CD4-positive, alpha-beta T cell treated with Interleukin-1 beta for 1 hour (primary cell): ENCODE measurements around the gene KRTAP19-8.

Experiments used
- DNase-seq, 2 donors: peaks; one replicate each; pipeline ENCODE4 v3.0.0-alpha.2; 2020 to 2022

The KRTAP19-8 gene, protein sequence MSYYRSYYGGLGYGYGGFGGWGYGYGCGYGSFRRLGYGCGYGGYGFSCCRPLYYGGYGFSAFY

DNA sequence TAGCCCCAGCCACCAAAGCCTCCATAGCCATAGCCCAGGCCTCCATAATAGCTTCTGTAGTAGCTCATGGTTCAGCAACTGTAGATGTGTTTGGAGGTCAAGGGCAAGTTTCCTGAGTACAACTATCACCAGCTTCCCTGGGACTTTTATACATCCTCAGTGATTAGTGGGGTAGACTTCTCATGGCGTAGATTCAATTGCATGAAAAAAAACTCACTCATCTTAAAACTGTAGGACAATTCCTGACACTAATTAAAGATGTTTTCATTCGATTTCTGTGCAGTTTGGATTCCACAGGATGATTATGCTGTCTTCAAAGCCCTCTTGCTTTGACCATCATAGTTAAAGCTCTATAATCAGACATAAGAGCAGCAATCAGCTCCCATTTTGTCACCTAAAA, at the start of gene KRTAP19-8:
TSS of gene KRTAP19-8 (minus strand) at position 101 of the 400 bp plus-strand sequence. CDS start at position 68, 33 bp downstream.
- DNase-seq, result no peak

DNA sequence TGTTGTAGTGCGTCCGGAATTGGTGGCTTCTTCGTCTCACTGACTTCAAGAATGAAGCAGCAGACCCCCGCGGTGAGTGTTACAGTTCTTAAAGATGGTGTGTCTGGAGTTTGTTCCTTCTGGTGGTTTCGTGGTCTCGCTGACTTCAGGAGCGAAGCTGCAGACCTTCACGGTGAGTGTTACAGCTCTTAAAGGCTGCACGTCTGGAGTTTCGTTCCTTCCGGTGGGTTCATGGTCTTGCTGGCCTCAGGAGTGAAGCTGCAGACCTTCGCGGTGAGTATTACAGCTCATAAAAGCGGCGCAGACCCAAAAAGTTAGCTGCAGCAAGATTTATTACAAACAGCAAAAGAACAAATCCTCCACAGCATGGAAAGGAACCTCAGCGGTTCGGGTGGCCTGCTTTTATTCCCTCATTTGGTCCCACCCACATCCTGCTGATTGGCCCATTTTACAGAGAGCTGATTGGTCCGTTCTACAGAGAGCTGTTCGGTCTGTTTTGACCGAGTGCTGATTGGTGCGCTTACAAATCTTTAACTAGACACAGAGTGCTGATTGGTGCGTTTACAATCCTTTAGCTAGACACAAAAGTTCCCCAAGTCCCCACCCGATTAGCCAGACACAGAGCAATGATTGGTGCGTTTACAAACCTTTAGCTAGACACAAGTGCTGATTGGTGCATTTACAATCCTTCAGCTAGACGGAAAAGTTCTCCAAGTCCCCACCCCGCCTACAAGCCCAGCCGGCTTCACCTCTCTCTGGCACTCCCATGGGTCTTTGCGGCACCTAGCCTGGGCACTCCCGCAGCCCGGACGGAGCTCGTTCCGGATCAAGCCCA, 49.6 kb upstream of the KRTAP19-8 start:
- no peak for DNase-seq

DNA sequence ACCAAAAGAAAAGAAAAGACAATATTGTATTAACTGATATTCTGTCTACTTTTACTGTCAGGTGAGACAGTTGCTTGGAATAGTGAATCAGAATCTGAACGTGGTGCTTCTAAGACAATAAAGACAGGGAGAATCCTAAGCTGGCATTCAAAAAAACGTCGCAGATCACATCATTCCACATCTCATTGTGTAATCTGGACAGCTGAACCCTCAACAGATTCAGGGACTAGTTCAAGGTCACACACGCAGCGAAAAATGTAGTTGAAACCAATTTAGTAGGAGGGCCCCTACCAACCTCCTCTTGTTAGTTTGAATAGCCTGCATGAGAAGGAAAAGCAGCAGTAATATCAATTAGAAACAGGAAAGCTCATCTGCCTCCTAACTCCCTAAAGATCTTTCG, 46.4 kb upstream of the KRTAP19-8 start:
- DNase-seq, result no peak

DNA sequence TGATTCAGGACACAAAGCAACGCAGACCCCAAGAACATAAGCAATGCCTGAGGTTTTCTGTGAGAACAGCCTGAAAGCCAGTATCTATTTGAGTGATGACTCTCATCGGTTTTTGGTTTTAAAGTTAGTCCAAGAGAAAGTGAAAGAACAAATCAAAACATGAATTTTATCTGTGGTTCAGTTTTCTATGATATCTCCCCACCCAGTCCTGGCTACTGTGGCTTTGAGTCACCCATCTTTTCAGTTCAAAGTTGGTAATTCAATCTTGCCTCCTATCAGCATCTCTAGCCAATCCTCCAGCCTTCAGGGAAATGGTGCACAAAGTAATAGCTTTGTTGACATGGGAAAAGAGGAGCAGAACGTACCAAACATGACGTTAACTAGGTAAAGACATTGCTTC, 40.5 kb upstream of the KRTAP19-8 start:
- DNase-seq, result no peak

DNA sequence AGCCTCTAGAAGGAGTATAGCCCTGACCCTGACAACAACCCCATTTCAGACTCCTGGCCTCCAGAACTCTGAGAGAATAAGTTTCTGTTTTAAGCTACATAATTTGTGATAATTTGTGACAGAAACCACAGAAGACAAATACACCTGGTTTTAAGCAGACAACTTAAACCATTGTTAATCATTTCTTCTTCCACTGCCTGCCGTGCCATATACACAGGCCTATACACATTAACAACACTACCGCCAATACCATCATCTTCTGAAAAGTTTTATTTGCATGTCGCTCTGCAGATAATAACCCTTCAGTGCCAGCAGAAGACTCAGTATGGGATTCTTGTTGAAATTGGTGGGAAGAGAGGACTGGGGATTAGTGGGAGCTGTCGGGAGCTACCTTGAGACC, 39.9 kb upstream of the KRTAP19-8 start:
- DNase-seq, result no peak

DNA sequence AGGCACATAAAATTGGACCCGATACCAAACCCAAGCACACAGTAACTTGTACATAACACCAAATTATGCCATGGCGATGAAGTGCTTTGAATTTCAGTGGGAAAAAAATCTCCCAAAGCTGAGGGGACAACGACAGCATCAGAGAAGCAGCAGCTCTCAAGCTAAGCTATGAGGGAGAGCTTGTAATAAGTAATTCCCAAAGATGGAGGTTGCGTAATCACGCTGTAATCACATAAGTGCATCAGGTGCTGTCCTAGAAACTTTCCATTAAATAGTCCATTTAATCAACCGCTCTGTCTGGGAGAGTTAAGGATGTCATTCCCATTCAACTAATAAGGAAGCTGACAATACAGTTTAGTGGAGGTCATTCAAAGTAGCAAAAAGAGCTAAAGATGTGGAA, 37.6 kb upstream of the KRTAP19-8 start:
- DNase-seq, result no peak

DNA sequence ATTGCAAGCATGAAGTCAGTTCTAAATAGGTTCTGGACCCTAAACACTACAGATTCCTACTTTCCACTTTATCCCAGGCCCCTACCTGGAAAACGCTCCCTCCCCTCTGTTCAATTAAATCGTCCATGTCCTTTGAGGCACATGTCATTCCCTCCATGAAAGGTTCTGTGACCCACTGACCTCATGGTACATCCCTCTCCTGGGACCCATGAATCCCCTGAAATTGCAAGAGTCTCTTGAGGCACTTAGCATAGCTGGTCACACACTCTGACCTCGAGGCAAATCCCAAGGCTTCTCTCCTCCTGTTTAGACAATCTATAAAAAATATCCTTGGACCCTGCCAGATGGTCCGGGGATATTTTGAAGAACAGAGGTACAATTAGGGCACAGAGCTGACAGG, 34.3 kb upstream of the KRTAP19-8 start:
- DNase-seq, result no peak

DNA sequence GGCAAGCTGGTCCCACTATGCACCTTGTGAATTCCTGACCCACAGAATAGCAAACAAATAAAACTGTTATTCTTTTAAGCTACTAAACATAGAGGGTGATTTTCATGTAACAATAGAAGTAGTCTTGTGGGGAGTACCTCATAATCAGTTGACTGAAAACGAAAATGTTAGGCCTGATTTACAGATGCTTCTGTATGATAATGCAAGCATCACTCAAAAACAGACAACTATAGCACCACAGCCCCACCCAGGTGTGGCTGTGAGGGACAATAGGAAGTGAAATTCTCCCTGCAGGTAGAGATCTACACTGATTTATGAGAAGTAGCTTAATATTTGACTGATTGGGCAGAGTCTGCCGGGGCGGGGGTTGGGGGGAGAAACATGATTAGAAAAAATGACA, 26.5 kb upstream of the KRTAP19-8 start:
- DNase-seq, result no peak

DNA sequence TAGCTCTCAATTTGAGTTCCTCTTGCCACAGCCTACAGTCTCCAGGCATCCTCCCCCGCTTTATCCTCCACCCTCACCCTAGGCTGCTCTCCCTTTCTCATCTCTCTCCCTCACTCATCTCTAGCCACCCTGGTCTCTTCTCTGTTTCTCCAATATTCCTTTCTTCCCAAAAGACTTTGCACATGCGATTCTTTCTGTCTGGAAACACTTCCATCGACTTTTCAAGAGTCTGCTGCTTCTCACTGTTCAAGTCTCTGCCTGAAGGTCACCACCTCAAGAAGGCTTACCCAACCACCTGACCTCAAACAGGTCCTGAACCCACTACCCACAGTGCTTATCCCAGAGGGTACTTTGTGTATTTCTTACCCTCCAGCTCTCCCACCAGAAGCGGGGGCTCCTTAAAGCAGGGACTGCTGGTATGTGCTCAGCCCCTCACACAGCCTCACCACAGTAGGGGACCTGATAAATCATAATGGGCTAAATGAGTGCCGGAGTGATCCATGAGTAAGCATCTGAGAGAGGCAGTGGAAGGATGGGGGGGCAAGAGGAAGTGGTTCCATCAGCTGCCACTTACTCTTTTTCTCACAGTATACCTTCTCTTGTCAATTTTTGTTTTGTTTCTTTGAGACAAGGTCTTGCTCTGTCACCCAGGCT, 14.3 kb upstream of the KRTAP19-8 start:
- no peak for DNase-seq

DNA sequence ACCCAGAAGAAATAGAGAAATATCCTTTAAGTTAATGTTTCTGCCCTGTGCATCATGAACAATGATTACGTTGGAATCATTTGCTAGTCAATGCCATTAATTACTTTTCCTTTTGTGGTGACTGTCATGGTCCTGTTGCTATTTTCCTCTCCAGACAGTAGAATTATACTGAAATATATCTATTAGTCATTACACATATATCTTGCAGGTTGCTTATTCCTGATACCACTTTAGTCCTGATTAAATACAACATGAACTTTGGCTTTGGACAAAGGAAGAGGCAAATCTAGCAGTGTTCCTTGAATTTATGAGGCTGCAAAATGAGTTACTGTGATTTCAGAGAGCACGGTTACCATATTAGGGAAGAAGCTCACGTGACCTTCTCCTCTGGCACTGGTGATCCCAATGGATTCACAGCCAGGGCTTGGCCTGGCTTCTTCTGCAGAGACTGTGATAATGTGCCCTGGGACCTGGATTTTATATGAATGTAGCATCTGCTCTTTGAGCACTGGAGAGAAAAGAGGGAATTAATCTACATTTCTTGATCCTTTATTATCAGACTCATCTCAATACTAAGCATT, 12.4 kb upstream of the KRTAP19-8 start:
- no peak for DNase-seq

DNA sequence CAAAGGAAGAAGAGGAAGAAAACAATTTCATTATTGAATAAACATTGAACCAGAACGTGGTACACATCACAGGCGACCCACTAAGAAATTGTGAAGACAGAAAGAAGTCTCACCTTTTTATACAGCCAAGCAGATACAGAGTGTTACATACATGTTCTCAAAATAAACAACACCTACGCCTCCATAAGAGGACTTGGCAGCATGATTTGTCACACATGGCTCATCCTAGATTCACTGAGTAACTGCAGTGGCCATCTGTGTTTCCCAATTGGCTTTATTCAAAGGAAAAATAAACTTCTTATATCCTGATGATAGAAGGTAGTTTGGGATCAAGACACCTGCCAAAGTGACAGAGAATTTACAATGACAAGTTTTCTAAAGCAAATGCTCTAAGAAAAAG, 7.6 kb upstream of the KRTAP19-8 start:
- DNase-seq, result no peak

DNA sequence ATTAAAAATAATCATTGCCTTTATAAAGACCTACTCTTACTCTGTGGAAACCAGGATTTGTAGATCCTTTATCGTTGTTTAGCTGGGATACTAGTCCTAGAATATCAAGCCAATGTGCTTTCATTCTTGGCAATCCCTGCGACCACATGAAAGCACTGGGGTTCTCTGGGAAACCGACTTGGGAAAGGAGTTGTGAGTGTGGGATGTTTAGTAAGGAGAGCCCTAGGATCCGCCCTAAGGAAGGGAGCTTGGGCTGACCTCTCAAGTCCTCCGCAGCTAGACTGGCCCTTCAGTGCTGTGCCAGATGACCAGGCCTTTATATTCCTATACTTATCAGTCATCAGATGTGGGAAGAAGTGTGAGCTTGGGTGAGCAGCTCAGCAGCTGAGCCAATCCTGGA, 5.2 kb upstream of the KRTAP19-8 start:
- no peak for DNase-seq

DNA sequence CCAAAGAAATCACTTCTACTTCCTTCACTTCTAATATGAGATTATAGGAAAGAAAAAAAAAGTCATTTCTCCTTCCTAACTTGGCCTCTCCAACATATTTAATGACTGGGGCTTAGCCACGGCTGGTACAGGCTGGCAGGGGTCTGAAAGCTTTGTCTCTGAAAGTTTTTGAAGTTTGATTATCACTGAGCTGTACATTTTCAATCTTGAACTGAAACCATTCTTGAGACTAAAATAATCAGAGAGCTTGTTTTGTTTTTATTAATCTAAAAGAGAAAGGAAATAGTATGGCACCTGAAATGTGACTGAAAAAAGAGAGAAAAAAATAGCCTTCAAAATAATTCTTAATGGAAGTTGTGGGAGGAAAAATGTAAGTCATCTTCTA, 3.8 kb upstream of the KRTAP19-8 start:
- DNase-seq, result no peak

DNA sequence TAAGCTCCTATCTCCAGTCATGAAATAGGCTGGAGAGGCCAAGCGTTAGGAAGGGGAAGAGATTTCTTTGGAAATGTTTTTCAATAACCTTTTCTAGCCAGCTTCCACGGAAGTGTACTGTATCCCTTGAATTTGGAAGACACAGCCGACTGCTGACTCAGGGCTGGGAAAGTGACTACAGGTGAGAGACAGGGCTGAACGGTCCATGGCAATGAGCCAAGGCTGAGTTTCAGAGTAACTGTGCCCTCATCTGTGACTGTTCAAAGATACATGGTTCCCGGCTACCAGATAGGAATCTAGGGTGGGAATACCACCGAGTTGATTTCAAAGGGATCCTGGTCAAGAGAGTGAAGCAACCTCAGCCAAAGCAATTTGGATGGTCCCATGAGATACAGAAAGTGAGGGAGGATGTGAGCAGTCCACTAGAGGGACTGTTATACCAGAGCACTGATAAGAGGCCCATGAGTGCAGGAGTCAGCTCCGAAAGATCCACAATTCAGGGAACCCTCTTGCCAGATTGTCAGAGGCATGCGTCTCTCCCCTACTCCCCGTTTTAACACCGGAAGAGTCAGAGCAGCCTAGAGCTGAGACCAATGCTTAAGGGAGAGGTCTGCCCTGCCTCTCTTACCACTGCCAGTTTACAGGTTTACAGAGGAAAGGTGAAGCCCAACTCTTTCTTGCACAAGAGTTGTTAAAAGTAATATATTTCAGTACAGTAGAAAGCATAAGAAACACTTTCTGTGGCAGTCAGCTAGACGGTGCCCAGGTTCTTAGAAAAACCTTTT, 3.2 kb upstream of the KRTAP19-8 start:
- no peak for DNase-seq

DNA sequence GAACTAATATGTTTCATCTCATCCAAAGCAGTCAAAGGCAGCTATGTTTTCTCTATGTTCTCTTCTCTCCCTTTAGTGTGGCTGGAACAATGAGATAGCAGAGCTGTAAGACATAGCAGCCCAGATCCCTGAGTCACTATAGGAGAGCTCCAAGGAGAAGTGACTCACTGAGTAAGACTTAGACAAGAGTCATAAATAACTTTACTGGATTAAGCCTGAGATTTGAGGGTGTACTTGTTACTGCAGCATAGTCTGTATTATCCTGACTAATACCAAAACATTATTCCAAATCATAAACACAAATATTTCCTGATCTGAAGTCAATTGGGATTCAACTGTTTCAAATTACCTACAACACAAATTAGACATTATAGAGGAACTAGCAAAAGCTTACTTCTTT, 3.9 kb downstream of the KRTAP19-8 start:
- no peak for DNase-seq

DNA sequence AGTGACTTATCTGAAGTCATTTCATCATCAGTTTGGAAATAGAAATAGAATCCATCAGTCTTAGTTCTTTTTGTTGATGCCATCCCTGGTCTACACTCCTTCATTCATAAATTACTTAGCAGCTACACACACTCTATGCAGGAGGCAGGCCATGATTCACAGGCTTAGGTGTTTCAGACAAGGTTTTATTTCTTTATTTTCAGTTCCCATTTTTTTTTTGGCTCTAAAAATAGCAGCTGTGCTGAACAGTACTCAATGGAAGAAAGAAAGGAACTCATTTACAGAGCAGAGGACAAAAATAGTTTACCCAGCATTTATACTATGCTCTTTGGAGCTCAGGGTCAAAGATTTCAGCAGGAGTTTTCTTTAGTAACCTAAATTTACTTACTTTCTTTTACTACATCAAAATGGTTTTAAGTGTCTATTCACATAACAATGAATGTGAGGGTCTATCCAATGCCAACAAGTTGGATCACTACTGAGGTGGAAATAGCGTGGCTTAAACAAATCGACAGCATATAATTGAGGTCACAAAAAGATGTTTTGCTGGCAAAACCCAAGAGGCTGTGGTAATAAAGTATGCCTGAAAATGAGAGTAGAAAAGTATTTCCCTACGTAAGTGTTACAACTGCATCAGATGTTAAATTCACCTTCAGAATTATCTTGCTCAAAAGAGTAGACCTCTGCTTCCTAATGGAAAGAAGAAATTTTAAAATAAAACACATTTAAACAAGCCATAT, 7.7 kb downstream of the KRTAP19-8 start:
- no peak for DNase-seq

DNA sequence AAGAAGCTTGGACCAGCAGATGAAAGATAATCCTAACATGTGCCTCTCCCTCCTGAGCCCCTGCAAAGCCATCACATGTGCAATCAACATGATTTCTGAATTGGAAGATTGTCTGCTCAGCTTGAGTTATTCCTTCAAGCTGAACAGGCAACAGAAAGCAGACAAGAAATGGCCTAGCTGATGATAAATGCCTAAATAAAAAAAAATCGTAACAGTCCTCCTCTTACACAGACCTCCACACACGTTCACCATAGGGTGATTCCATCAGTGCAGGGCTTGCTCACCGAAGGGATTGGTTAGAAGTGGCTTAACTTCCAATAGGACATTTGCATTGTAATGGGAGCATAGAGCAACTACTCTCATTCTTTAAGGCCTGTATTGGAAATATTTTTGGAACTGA, 14.6 kb downstream of the KRTAP19-8 start:
- no peak for DNase-seq

DNA sequence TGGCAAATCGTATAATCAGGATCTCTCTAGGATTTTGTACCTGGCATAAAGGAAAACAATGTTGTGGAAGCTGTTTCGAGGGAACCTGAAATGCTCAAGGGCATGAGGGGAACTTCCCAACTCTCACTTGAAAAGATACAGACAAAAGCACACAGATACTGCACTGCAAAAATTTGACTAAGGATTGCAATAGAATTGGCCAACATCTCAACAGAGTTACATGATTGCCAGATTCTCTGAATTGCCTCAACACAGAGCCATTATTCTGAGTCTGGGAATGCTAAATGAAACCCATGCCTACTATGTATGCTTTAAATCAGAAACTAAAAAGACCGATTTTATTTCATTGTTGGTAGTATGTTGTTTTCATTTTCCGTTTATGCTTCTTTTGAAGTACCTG, 16.0 kb downstream of the KRTAP19-8 start:
- DNase-seq, result no peak

DNA sequence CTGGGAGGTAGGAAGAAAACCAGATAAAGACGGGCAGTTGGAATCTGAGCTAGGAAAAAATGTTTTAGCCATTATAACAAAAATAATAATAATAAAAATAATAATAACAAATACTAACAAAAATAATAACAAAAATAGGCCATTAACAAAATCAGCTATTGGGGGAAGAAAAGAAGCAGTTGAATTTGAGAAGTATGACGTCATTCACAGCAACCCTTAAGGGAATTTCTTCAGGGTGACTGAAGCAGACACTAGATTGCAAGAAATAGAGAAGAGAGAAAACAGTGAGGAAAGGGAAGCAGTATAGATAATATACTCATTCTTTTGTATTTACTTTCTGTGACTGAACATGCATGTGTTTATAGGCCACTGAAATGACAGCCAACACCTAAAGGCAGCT, 20.0 kb downstream of the KRTAP19-8 start:
- no peak for DNase-seq

DNA sequence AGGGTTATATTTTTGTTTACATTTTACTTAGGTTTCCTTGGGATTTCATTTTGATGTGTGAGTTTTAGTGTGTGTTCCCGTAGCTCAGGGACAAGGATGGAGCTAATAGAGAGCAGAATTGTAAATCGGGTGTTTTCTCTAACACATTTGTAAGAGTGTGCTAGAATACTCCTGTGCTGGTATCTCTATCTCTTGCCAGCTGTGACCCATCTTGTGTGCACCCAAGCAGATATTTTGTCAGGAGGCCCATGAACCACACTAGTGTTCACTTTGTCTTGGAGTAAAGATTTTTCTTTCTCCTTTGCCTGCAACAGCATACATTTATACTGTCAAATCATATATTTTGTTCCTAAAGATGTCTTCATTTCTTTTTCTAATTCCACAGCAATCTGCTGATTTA, 23.4 kb downstream of the KRTAP19-8 start:
- no peak for DNase-seq

DNA sequence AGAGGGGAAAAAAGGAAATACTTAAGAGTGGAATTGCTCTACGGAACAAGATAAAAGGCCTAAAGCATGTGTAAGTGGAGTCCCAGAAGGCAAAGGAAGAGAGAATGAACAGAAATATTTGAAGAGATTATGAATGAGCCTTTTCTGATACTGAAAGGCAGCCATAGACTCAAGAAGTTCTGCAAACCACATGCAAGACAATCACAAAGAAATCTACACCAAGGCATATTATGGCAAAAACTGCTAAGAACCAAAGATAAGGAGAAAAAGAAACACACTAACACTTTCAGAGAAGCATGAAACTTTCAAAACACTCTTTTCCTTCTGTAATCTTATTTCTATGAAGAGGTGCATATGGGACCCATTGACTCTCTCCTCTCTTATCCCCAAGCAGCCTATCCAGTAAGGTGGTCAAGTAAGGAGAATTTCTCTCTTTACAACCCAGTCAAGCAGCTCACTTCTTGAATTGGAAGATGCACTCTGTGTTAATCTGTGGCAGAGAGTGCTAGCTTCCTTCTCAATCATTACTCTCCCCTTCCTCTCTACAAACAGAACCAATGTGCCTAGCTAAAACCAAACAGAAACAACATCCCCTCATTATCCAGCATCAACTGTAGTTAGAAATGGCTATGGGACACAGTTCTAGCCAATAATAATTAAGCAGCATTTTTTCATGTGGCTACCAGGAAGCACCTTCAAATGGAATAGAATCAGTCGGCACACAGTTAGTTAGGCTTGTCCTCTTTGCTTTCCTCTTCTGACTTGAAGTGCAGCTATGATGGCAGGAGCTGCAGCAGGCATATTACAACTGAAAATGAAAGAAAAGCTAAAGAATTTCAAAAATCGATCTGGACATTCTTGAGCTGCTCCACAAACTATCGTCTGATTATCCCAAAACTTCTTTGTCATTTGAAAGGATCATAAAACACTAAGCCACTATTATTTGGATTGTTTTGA, 25.9 kb downstream of the KRTAP19-8 start:
- peak in 1 of 2 donors; percentile 2 for DNase-seq
